ENCODE measurements around the gene BATF2. TPM values are rescaled to one million over a fixed set of nuclear protein-coding genes. Genes with fewer than 3 reads are reported as not detected.

BATF2 gene
- 1 to 10 TPM; 1.4 to 3.4 (median 2.3) TPM for total RNA-seq
- 1 to 10 TPM; 1.5 to 2.8 TPM for polyA plus RNA-seq
- long read RNA-seq, donor 1, transcript BATF2-203 (1 exons, 2,569 nt), result major isoform, 9 of 15 reads
- long read RNA-seq, donor 1, partial matches to known transcripts, result 0 of 15 reads
- long read RNA-seq, donor 1, other reads (novel, unspliced or antisense), result 0 of 15 reads
- long read RNA-seq, donor 2, partial matches to known transcripts, result 0 of 2 reads
- long read RNA-seq, donor 2, other reads (novel, unspliced or antisense), result 0 of 2 reads
- long read RNA-seq, donor 3, partial matches to known transcripts, result 0 of 1 reads
- long read RNA-seq, donor 3, other reads (novel, unspliced or antisense), result 0 of 1 reads

GRCh38 chr11:64996710-64997380, at the start of gene BATF2:
BATF2 (minus strand) TSS chr11:64996971; CDS start chr11:64996914, 57 bp downstream.
- TF ChIP-seq CTCF (IDR thresholded peaks at IDR 0.05), result peak in 2 of 3 donors; percentile 27 to 40
- TF ChIP-seq POLR2A (IDR thresholded peaks at IDR 0.05), result no peak
- Histone ChIP-seq H3K9me3 (no peaks in the 10 kb centered on the region), H3K4me3 (peak within 1 kb of the TSS; percentile 28), H3K4me1 (ENCODE audit: insufficient read depth) (peaks cover 5% of the 10 kb centered on the region), H3K27ac (peak within 1 kb of the TSS in 1 of 2 donors; percentile 2), H3K36me3 (no peaks in the 10 kb centered on the region), H3K27me3 (no peaks in the 10 kb centered on the region)
- peak; percentile 58 to 76 (median 71) for DNase-seq
- intact Hi-C loops (cut with DNase I), result no loop called here
- WGBS, 3 donors, result 9 to 22% (median 11%) methylated on average over 9 of the region's 9 CpGs

- Histone ChIP-seq H3K36me3 (no peaks in the 10 kb centered on the region), H3K27me3 (no peaks in the 10 kb centered on the region), H3K4me3 (no peak overlapping the region), H3K9me3 (no peaks in the 10 kb centered on the region), H3K4me1 (ENCODE audit: insufficient read depth) (peaks cover 8% of the 10 kb centered on the region), H3K27ac (no peak overlapping the region)
- DNase-seq, result no peak
- WGBS, 3 donors, result 73 to 87% (median 82%) methylated on average over 7 of the region's 7 CpGs
- no peak for TF ChIP-seq CTCF (IDR thresholded peaks at IDR 0.05)
- TF ChIP-seq EP300 (IDR thresholded peaks at IDR 0.05), result no peak
- TF ChIP-seq POLR2A (IDR thresholded peaks at IDR 0.05), result no peak
- intact Hi-C loops (cut with DNase I), result no loop called here
Measured at GRCh38 chr11:65045728-65046127, 49.0 kb upstream of the BATF2 start.

GRCh38 chr11:65045061-65045460, 48.3 kb upstream of the BATF2 start:
- H3K27ac ChIP-seq, result no peak overlapping the region
- no peaks in the 10 kb centered on the region for H3K9me3 ChIP-seq
- no peaks in the 10 kb centered on the region for H3K27me3 ChIP-seq
- WGBS, 3 donors, result 78 to 84% (median 80%) methylated on average over 5 of the region's 5 CpGs
- H3K36me3 ChIP-seq, result no peaks in the 10 kb centered on the region
- intact Hi-C loops (cut with DNase I), result no loop called here
- H3K4me3 ChIP-seq, result no peak overlapping the region
- peaks cover 8% of the 10 kb centered on the region for H3K4me1 ChIP-seq (ENCODE audit: insufficient read depth)
- TF ChIP-seq EP300 (IDR thresholded peaks at IDR 0.05) (no peak), POLR2A (IDR thresholded peaks at IDR 0.05) (no peak), CTCF (IDR thresholded peaks at IDR 0.05) (no peak)
- DNase-seq, result no peak

- no peak for DNase-seq
- Histone ChIP-seq H3K27ac (no peak overlapping the region), H3K27me3 (no peaks in the 10 kb centered on the region), H3K4me1 (ENCODE audit: insufficient read depth) (peaks cover 8% of the 10 kb centered on the region), H3K9me3 (no peaks in the 10 kb centered on the region), H3K36me3 (no peaks in the 10 kb centered on the region), H3K4me3 (no peak overlapping the region)
- no peak for TF ChIP-seq CTCF (IDR thresholded peaks at IDR 0.05)
- TF ChIP-seq POLR2A (IDR thresholded peaks at IDR 0.05), result no peak
- TF ChIP-seq EP300 (IDR thresholded peaks at IDR 0.05), result no peak
- intact Hi-C loops (cut with DNase I), result no loop called here
- 87 to 92% (median 90%) methylated on average over 23 of the region's 23 CpGs for WGBS, 3 donors
Measured at GRCh38 chr11:65043881-65044501, 47.2 kb upstream of the BATF2 start.

All from ovary (tissue), 10 donors.